ACC112 (cell line): ENCODE results near the gene CA9.

ENCODE experiments used
- H2AFZ ChIP-seq: fragments of 200-600 bp; sonication (generic); one replicate; pipeline ENCODE4 v1.6.0; 2017; ENCODE audit warnings: antibody characterized with exemption, low read length; ENCODE audit not compliant: unreplicated experiment
- H3K27ac ChIP-seq: fragments of 200-600 bp; sonication (generic); 2 replicates; pipeline ENCODE4 v1.5.1; 2014; ENCODE audit warnings: low read depth, mild to moderate bottlenecking, antibody characterized with exemption, low read length, moderate library complexity
- H3K27me3 ChIP-seq: fragments of 200-600 bp; sonication (generic); 2 replicates; pipeline ENCODE4 v1.6.1; 2014; ENCODE audit warnings: mild to moderate bottlenecking, antibody characterized with exemption, low read length, moderate library complexity, mixed read lengths; ENCODE audit not compliant: insufficient read depth
- H3K36me3 ChIP-seq: fragments of 200-600 bp; sonication (generic); 2 replicates; pipeline ENCODE4 v1.6.1; 2016; ENCODE audit warnings: mild to moderate bottlenecking, antibody characterized with exemption, low read length, moderate library complexity, mixed read lengths; ENCODE audit not compliant: insufficient read depth
- H3K4me1 ChIP-seq: fragments of 200-600 bp; sonication (generic); one replicate; pipeline ENCODE4 v1.6.1; 2016; ENCODE audit warnings: low read length, mixed read lengths; ENCODE audit not compliant: insufficient read depth, unreplicated experiment, control insufficient read depth
- H3K4me3 ChIP-seq: fragments of 200-600 bp; sonication (generic); 2 replicates; pipeline ENCODE4 v1.5.1; 2014; ENCODE audit warnings: mild to moderate bottlenecking, low read depth, low read length
- H3K79me2 ChIP-seq: fragments of 200-600 bp; sonication (generic); one replicate; pipeline ENCODE4 v1.6.0; 2016; ENCODE audit warnings: low read length; ENCODE audit not compliant: control insufficient read depth, unreplicated experiment, insufficient read depth

CA9 gene

GRCh38 chr9:35717132-35717870 is 43.6 kb downstream of the CA9 start:
- Histone ChIP-seq H3K4me3 (no peak overlapping the region), H3K36me3 (peaks cover 71% of the 10 kb centered on the region), H3K4me1 (no peaks in the 10 kb centered on the region), H3K79me2 (peaks cover 14% of the 10 kb centered on the region), H3K27me3 (no peaks in the 10 kb centered on the region), H3K27ac (no peak overlapping the region), H2AFZ (no peak overlapping the region)

GRCh38 chr9:35718721-35719511 is 45.2 kb downstream of the CA9 start:
- Histone ChIP-seq H2AFZ (no peak overlapping the region), H3K79me2 (peaks cover 24% of the 10 kb centered on the region), H3K4me3 (no peak overlapping the region), H3K4me1 (no peaks in the 10 kb centered on the region), H3K36me3 (peaks cover 71% of the 10 kb centered on the region), H3K27ac (peak overlapping the region; percentile 15; the same call in 1 of the 2 replicates), H3K27me3 (no peaks in the 10 kb centered on the region)

- Histone ChIP-seq H3K27ac (no peak overlapping the region; the same call in 1 of the 2 replicates), H3K36me3 (peaks cover 74% of the 10 kb centered on the region), H3K4me1 (no peaks in the 10 kb centered on the region), H3K79me2 (peaks cover 30% of the 10 kb centered on the region), H3K4me3 (no peak overlapping the region), H2AFZ (no peak overlapping the region), H3K27me3 (no peaks in the 10 kb centered on the region)
These were observed 45.8 kb downstream of the CA9 start for GRCh38 chr9:35719546-35719945.

GRCh38 chr9:35723426-35723825 is 49.7 kb downstream of the CA9 start:
- Histone ChIP-seq H3K36me3 (peaks cover 59% of the 10 kb centered on the region), H3K79me2 (peaks cover 62% of the 10 kb centered on the region), H3K27me3 (no peaks in the 10 kb centered on the region), H3K27ac (no peak overlapping the region), H3K4me1 (peaks cover 21% of the 10 kb centered on the region), H3K4me3 (no peak overlapping the region), H2AFZ (no peak overlapping the region)

- Histone ChIP-seq H3K27ac (no peak overlapping the region), H3K4me1 (peaks cover 26% of the 10 kb centered on the region), H3K36me3 (peaks cover 54% of the 10 kb centered on the region), H3K79me2 (peaks cover 64% of the 10 kb centered on the region), H3K4me3 (no peak overlapping the region), H2AFZ (no peak overlapping the region), H3K27me3 (no peaks in the 10 kb centered on the region)
These were observed 50.2 kb downstream of the CA9 start for GRCh38 chr9:35723908-35724307.

- H3K27me3 ChIP-seq: no peaks in the 10 kb centered on the region
- no peak overlapping the region for H3K27ac ChIP-seq
- H3K36me3 ChIP-seq: peaks cover 44% of the 10 kb centered on the region
- peaks cover 78% of the 10 kb centered on the region for H3K79me2 ChIP-seq
- H3K4me1 ChIP-seq: peaks cover 40% of the 10 kb centered on the region
- no peak overlapping the region for H3K4me3 ChIP-seq
- H2AFZ ChIP-seq: no peak overlapping the region
These were observed 51.6 kb downstream of the CA9 start for GRCh38 chr9:35725362-35725761.

GRCh38 chr9:35726931-35727330 is 53.2 kb downstream of the CA9 start:
- Histone ChIP-seq H3K27ac (peak overlapping the region; percentile 87), H3K4me3 (peak overlapping the region; percentile 86), H2AFZ (no peak overlapping the region), H3K4me1 (peaks cover 42% of the 10 kb centered on the region), H3K79me2 (peaks cover 89% of the 10 kb centered on the region), H3K36me3 (peaks cover 29% of the 10 kb centered on the region), H3K27me3 (no peaks in the 10 kb centered on the region)

GRCh38 chr9:35727676-35728040 is 53.9 kb downstream of the CA9 start:
- Histone ChIP-seq H2AFZ (no peak overlapping the region), H3K4me3 (peak overlapping the region; percentile 86), H3K36me3 (peaks cover 23% of the 10 kb centered on the region), H3K27ac (peak overlapping the region; percentile 87), H3K27me3 (no peaks in the 10 kb centered on the region), H3K4me1 (peaks cover 42% of the 10 kb centered on the region), H3K79me2 (peaks cover 84% of the 10 kb centered on the region)

GRCh38 chr9:35728041-35728971 is 54.6 kb downstream of the CA9 start:
- H3K27me3 ChIP-seq: no peaks in the 10 kb centered on the region
- peak overlapping the region; percentile 86 for H3K4me3 ChIP-seq
- peaks cover 42% of the 10 kb centered on the region for H3K4me1 ChIP-seq
- peak overlapping the region; percentile 87 for H3K27ac ChIP-seq
- H2AFZ ChIP-seq: no peak overlapping the region
- peaks cover 23% of the 10 kb centered on the region for H3K36me3 ChIP-seq
- H3K79me2 ChIP-seq: peaks cover 89% of the 10 kb centered on the region

GRCh38 chr9:35729101-35729500 is 55.4 kb downstream of the CA9 start:
- no peaks in the 10 kb centered on the region for H3K27me3 ChIP-seq
- peaks cover 16% of the 10 kb centered on the region for H3K36me3 ChIP-seq
- peak overlapping the region; percentile 86 for H3K4me3 ChIP-seq
- H3K4me1 ChIP-seq: peaks cover 50% of the 10 kb centered on the region
- peak overlapping the region; percentile 87 for H3K27ac ChIP-seq
- H2AFZ ChIP-seq: no peak overlapping the region
- peaks cover 90% of the 10 kb centered on the region for H3K79me2 ChIP-seq
